Mesendoderm (in vitro differentiated cells): ENCODE measurements around the gene MTUS2.

ENCODE experiments used
- DNase-seq: peaks from one replicate; pipeline ENCODE4 v3.0.0; 2013
- H2AK5ac ChIP-seq: 2 replicates; pipeline ENCODE4 v1.6.1; 2013; ENCODE audit warnings: low read length, inconsistent platforms
- H2BK120ac ChIP-seq: 2 replicates; pipeline ENCODE4 v1.6.1; 2013; ENCODE audit warnings: low read depth, mild to moderate bottlenecking, low read length, moderate library complexity, mixed read lengths
- H2BK15ac ChIP-seq: replicated peaks from 2 replicates; pipeline ENCODE4 v1.6.1; 2013; ENCODE audit warnings: low read depth, mild to moderate bottlenecking, moderate library complexity
- H2BK5ac ChIP-seq: 2 replicates; pipeline ENCODE4 v1.6.1; 2013; ENCODE audit warnings: low read length, inconsistent platforms
- H3K18ac ChIP-seq: 2 replicates; pipeline ENCODE4 v1.6.1; 2013; ENCODE audit warnings: mild to moderate bottlenecking, low read length, mixed read lengths
- H3K23ac ChIP-seq: one replicate; pipeline ENCODE4 v1.6.1; 2013; ENCODE audit warnings: low read length
- H3K27ac ChIP-seq: 2 replicates; pipeline ENCODE4 v1.5.1; 2013; ENCODE audit warnings: low read depth, mild to moderate bottlenecking, inconsistent platforms, low read length, moderate library complexity
- H3K27me3 ChIP-seq: 2 replicates; pipeline ENCODE4 v1.6.1; 2013; ENCODE audit warnings: low read length, control low read depth, mild to moderate bottlenecking, inconsistent platforms; ENCODE audit not compliant: insufficient read depth, poor library complexity
- H3K36me3 ChIP-seq: 2 replicates; pipeline ENCODE4 v1.6.1; 2013; ENCODE audit warnings: low read length, inconsistent platforms; ENCODE audit not compliant: control insufficient read depth, insufficient read depth
- H3K4ac ChIP-seq: one replicate; pipeline ENCODE4 v1.6.1; 2013; ENCODE audit warnings: low read depth, mild to moderate bottlenecking, low read length, moderate library complexity
- H3K4me1 ChIP-seq: 2 replicates; pipeline ENCODE4 v1.6.1; 2013; ENCODE audit warnings: low read depth, low read length, inconsistent platforms; ENCODE audit not compliant: control insufficient read depth
- H3K4me2 ChIP-seq: 2 replicates; pipeline ENCODE4 v1.6.1; 2013; ENCODE audit warnings: low read length
- H3K4me3 ChIP-seq: 2 replicates; pipeline ENCODE4 v1.5.1; 2013; ENCODE audit warnings: mild to moderate bottlenecking, low read length
- H3K56ac ChIP-seq: one replicate; pipeline ENCODE4 v1.6.1; 2013; ENCODE audit warnings: low read length
- H3K79me1 ChIP-seq: 2 replicates; pipeline ENCODE4 v1.6.1; 2013; ENCODE audit warnings: low read length, inconsistent platforms
- H3K79me2 ChIP-seq: 2 replicates; pipeline ENCODE4 v1.6.1; 2013; ENCODE audit warnings: mild to moderate bottlenecking, low read length; ENCODE audit not compliant: control insufficient read depth, insufficient read depth
- H3K9ac ChIP-seq: 2 replicates; pipeline ENCODE4 v1.6.1; 2013; ENCODE audit warnings: low read length, inconsistent platforms
- H4K5ac ChIP-seq: one replicate; pipeline ENCODE4 v1.6.1; 2013; ENCODE audit warnings: low read length
- H4K8ac ChIP-seq: one replicate; pipeline ENCODE4 v1.6.1; 2013; ENCODE audit warnings: low read depth, mild to moderate bottlenecking, control low read depth, low read length, moderate library complexity
- WGBS: extraction: QIAGEN DNeasy Blood & Tissue Kit; methylation state at CpG from one replicate; pipeline ENCODE4 v1.1.7; 2013; ENCODE audit warnings: low lambda C conversion rate, missing lambda C conversion rate; ENCODE audit not compliant: insufficient coverage; ENCODE audit errors: extremely low coverage; 5-methylcytosine and 5-hydroxymethylcytosine counted together

MTUS2 gene

DNA sequence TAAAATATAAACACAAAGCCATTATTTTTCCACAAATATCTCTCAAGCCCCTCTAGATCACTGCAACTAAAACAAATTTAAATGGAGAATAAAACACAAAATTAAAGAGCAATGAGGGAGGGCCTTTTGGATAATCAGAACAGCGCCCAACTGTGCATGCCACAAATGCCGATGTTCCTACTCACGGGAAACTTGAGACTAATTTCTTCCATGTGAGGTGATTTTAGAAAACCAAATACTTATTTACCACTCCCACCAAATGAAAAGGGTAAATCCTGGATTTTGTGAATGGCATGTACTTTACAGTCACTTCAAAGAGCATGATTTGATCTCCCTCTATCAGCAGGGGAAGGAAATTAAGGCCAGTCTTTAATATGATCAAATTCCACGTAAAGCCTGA is 700.5 kb downstream of the MTUS2 start:
- Histone ChIP-seq H2BK5ac (no peak overlapping the region), H3K27ac (no peak overlapping the region), H3K9ac (no peak overlapping the region), H3K18ac (no peak overlapping the region), H2BK120ac (no peak overlapping the region), H3K79me2 (no peaks in the 10 kb centered on the region), H3K79me1 (peaks cover 6% of the 10 kb centered on the region), H3K4me2 (no peak overlapping the region), H3K4me3 (no peak overlapping the region), H4K8ac (no peak overlapping the region), H3K27me3 (no peaks in the 10 kb centered on the region), H3K4me1 (no peaks in the 10 kb centered on the region), H3K4ac (no peak overlapping the region), H2AK5ac (no peak overlapping the region), H3K56ac (no peak overlapping the region), H4K5ac (no peak overlapping the region), H2BK15ac (no peak overlapping the region), H3K23ac (no peak overlapping the region), H3K36me3 (peaks cover 21% of the 10 kb centered on the region)
- WGBS: no CpG with 5 or more reads among the region's 4 CpGs
- DNase-seq: no peak

DNA sequence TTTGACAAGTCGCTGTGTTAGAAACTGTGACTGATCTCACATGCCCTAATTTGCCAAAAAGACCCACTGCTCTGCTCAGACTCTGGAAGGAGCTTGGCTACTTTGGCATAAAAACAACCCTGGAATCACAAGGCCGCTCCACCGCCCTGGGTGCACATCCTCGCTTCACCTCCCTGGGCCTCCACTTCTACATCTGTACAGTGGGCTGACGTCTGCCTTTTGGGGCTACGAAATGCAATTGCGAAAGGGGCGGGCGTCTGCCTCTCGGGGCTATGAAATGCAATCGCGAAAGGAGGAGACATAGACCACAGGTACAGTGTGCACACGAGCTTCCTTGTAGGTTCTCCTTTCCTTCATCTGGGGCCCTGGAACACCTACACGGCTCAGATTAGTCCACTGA is 701.2 kb downstream of the MTUS2 start:
- no peak overlapping the region for H3K4ac ChIP-seq
- WGBS: no CpG with 5 or more reads among the region's 14 CpGs

GRCh38 chr13:29522044-29522685 is 702.0 kb downstream of the MTUS2 start:
- Histone ChIP-seq H3K4me2 (no peak overlapping the region), H4K8ac (no peak overlapping the region), H3K4me3 (no peak overlapping the region), H2BK120ac (no peak overlapping the region), H3K4ac (no peak overlapping the region), H3K23ac (no peak overlapping the region), H3K79me1 (peaks cover 8% of the 10 kb centered on the region), H3K56ac (no peak overlapping the region), H2AK5ac (no peak overlapping the region), H3K18ac (no peak overlapping the region), H4K5ac (no peak overlapping the region), H3K27me3 (no peaks in the 10 kb centered on the region), H3K27ac (no peak overlapping the region), H3K79me2 (peaks cover 2% of the 10 kb centered on the region), H3K9ac (no peak overlapping the region), H3K4me1 (no peaks in the 10 kb centered on the region), H2BK5ac (no peak overlapping the region), H3K36me3 (peaks cover 12% of the 10 kb centered on the region), H2BK15ac (no peak overlapping the region)
- no peak for DNase-seq
- no CpG with 5 or more reads among the region's 16 CpGs for WGBS

More for the DNA sequence above, 701.2 kb downstream of the MTUS2 start:
- no peak overlapping the region for H3K4me2 ChIP-seq
- no peak overlapping the region for H4K5ac ChIP-seq
- H3K9ac ChIP-seq: no peak overlapping the region
- no peaks in the 10 kb centered on the region for H3K79me2 ChIP-seq
- H3K56ac ChIP-seq: no peak overlapping the region
- no peaks in the 10 kb centered on the region for H3K4me1 ChIP-seq
- H2BK5ac ChIP-seq: no peak overlapping the region
- no peaks in the 10 kb centered on the region for H3K27me3 ChIP-seq
- H3K79me1 ChIP-seq: peaks cover 6% of the 10 kb centered on the region
- no peak overlapping the region for H2AK5ac ChIP-seq
- H3K27ac ChIP-seq: no peak overlapping the region
- no peak overlapping the region for H2BK120ac ChIP-seq
- H2BK15ac ChIP-seq: no peak overlapping the region
- H3K4me3 ChIP-seq: no peak overlapping the region
- no peak overlapping the region for H3K18ac ChIP-seq
- DNase-seq: no peak
- H3K36me3 ChIP-seq: peaks cover 17% of the 10 kb centered on the region
- H3K23ac ChIP-seq: no peak overlapping the region
- H4K8ac ChIP-seq: no peak overlapping the region

DNA sequence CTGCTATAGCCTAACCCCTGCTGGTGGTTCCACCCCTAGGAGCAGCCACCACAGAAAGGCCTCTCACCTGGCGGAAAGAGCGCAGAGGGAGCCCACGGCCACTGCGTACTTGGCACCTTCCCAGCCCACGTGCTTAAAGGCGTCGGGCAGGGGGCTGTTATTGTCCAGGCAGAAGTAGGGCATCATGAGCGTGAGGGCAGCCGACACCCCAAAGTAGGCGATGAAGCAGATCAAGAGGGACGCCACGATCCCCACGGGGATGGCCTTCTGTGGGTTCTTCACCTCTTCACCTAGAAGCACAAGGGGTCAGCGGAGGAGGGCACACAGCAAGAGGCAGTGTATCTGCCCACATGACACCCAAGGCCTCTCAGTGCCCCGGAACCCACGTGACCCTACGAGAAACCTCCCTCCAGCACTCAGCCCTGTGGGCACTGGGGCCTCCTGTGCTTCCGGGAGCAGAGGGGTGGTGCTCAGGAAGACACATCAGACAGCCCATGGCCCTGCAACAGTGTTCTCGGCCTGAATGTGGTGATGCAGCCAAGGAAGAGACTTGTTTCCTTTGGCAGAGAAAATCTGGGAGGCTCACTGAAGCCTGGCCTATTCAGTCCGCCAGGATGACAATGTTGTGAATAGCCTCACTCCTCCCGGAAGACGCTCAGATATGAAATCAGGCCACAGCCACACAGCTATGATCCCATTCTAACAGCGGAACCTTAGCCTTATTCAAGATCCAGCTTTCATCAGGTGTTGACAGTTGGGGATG is 703.2 kb downstream of the MTUS2 start:
- Histone ChIP-seq H2AK5ac (no peak overlapping the region), H2BK120ac (no peak overlapping the region), H3K23ac (no peak overlapping the region), H3K4ac (no peak overlapping the region), H3K27me3 (no peaks in the 10 kb centered on the region), H3K36me3 (peaks cover 12% of the 10 kb centered on the region), H3K27ac (no peak overlapping the region), H4K5ac (no peak overlapping the region), H2BK15ac (no peak overlapping the region), H4K8ac (no peak overlapping the region), H3K9ac (no peak overlapping the region), H2BK5ac (no peak overlapping the region), H3K56ac (no peak overlapping the region), H3K4me2 (no peak overlapping the region), H3K18ac (no peak overlapping the region), H3K4me1 (no peaks in the 10 kb centered on the region), H3K79me1 (peaks cover 13% of the 10 kb centered on the region), H3K4me3 (no peak overlapping the region), H3K79me2 (peaks cover 2% of the 10 kb centered on the region)
- no CpG with 5 or more reads among the region's 23 CpGs for WGBS
- no peak for DNase-seq

DNA sequence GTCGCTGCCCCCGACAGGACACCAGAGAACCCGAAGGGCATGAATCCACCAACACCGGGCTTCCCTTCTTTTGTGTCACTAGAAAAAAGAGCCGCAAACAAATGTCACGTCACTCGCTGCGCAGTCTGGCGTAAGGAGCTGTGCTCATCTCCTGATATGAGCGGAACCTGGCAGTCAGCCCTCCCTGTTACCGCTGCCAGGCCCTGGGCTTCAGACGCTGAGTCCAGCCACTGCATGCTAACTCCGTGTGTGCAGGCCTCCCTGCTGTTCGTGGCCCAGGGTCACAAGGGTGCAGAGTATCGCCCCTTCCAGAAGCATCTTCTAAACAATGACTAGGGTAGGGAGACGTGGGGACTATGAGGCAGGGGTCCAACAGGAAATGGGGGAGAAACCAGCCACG is 704.0 kb downstream of the MTUS2 start:
- Histone ChIP-seq H3K4me1 (no peaks in the 10 kb centered on the region), H3K56ac (no peak overlapping the region), H3K4ac (no peak overlapping the region), H2BK5ac (no peak overlapping the region), H3K79me1 (peaks cover 13% of the 10 kb centered on the region), H3K9ac (no peak overlapping the region), H2BK120ac (no peak overlapping the region), H3K27ac (no peak overlapping the region), H2BK15ac (no peak overlapping the region), H3K4me3 (no peak overlapping the region), H4K8ac (no peak overlapping the region), H3K23ac (no peak overlapping the region), H3K18ac (no peak overlapping the region), H3K36me3 (peaks cover 13% of the 10 kb centered on the region), H4K5ac (no peak overlapping the region), H2AK5ac (no peak overlapping the region), H3K4me2 (no peak overlapping the region), H3K79me2 (peaks cover 2% of the 10 kb centered on the region), H3K27me3 (no peaks in the 10 kb centered on the region)
- no CpG with 5 or more reads among the region's 17 CpGs for WGBS
- DNase-seq: no peak
